ENCODE data around the gene SCG3. TPM values are rescaled to one million over a fixed set of nuclear protein-coding genes. Genes with fewer than 3 reads are reported as not detected.

The SCG3 gene
- total RNA-seq, 1 donor = not detected

- DNase-seq (ENCODE audit: low read depth) = no peak
- no peak overlapping the region for H3K4me3 ChIP-seq (ENCODE audit: low read depth, low read length)
- TF ChIP-seq, protein P1, sequence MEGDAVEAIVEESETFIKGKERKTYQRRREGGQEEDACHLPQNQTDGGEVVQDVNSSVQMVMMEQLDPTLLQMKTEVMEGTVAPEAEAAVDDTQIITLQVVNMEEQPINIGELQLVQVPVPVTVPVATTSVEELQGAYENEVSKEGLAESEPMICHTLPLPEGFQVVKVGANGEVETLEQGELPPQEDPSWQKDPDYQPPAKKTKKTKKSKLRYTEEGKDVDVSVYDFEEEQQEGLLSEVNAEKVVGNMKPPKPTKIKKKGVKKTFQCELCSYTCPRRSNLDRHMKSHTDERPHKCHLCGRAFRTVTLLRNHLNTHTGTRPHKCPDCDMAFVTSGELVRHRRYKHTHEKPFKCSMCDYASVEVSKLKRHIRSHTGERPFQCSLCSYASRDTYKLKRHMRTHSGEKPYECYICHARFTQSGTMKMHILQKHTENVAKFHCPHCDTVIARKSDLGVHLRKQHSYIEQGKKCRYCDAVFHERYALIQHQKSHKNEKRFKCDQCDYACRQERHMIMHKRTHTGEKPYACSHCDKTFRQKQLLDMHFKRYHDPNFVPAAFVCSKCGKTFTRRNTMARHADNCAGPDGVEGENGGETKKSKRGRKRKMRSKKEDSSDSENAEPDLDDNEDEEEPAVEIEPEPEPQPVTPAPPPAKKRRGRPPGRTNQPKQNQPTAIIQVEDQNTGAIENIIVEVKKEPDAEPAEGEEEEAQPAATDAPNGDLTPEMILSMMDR (IDR thresholded peaks at IDR 0.05; ENCODE audit: insufficient read depth, low read depth, low read length) = no peak
Measured at GRCh38 chr15:51756482-51756881, 75.2 kb downstream of the SCG3 start.

- no peak for DNase-seq (ENCODE audit: low read depth)
- H3K4me3 ChIP-seq (ENCODE audit: low read depth, low read length) = no peak overlapping the region
- TF ChIP-seq, protein P1 (IDR thresholded peaks at IDR 0.05; ENCODE audit: insufficient read depth, low read depth, low read length) = no peak
Measured at GRCh38 chr15:51757450-51757849, 76.1 kb downstream of the SCG3 start.

DNA sequence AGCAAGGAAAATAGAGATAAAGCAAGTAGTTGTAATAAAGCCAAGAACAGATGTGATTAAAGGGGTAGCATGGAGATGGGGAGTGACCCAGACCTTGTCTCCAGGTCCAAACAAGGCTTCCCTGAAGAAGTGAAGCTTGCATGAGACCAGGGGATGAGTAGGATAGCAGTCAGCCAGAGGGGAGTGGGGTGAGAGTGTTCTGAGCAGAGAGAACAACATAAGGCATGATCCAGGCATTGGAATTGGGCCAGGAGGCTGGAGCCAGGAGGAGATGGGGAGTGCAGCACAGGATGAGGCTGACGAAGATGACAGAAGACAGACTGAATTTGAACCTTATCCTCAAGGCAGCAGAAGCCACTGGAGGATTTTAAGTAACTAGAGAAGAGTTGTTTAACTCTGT lies 77.3 kb downstream of the SCG3 start:
- H3K4me3 ChIP-seq (ENCODE audit: low read depth, low read length) = no peak overlapping the region
- TF ChIP-seq, protein P1 (IDR thresholded peaks at IDR 0.05; ENCODE audit: insufficient read depth, low read depth, low read length) = no peak
- DNase-seq (ENCODE audit: low read depth) = peak; percentile 55

GRCh38 chr15:51759557-51760070 lies 78.3 kb downstream of the SCG3 start:
- no peak overlapping the region for H3K4me3 ChIP-seq (ENCODE audit: low read depth, low read length)
- peak; percentile 89 for DNase-seq (ENCODE audit: low read depth)
- TF ChIP-seq, protein P1 (IDR thresholded peaks at IDR 0.05; ENCODE audit: insufficient read depth, low read depth, low read length) = peak; percentile 29

GRCh38 chr15:51760805-51761204 lies 79.5 kb downstream of the SCG3 start:
- TF ChIP-seq, protein P1 (IDR thresholded peaks at IDR 0.05; ENCODE audit: insufficient read depth, low read depth, low read length) = no peak
- no peak for DNase-seq (ENCODE audit: low read depth)
- no peak overlapping the region for H3K4me3 ChIP-seq (ENCODE audit: low read depth, low read length)

DNA sequence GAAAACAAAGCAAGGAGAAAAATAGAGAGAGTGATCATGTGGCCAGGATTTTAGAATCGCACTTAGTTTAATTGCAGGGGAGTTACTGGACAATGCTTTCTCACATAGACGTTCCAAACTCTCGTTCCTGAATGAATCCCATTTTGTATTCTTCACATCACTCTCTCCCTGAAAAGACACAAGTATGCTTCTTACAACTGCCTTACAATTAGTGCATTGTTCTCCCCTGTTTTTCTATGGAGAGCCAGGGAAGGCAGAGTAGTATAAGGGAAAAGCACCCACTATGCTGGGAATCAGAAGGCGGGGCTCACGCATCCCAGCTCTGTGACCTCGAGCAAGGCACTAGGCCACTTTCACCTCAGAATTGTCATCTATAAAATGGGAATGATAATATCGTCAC lies 84.4 kb downstream of the SCG3 start:
- no peak for DNase-seq (ENCODE audit: low read depth)
- no peak overlapping the region for H3K4me3 ChIP-seq (ENCODE audit: low read depth, low read length)
- TF ChIP-seq, protein P1 (IDR thresholded peaks at IDR 0.05; ENCODE audit: insufficient read depth, low read depth, low read length) = no peak

- TF ChIP-seq, protein P1 (IDR thresholded peaks at IDR 0.05; ENCODE audit: insufficient read depth, low read depth, low read length) = no peak
- H3K4me3 ChIP-seq (ENCODE audit: low read depth, low read length) = no peak overlapping the region
- DNase-seq (ENCODE audit: low read depth) = no peak
Measured at GRCh38 chr15:51766341-51766740, 85.0 kb downstream of the SCG3 start.
